Measurements from ENCODE around the gene NMNAT2.
"Not testable (repeated sequence)": the region's sequence is repeated elsewhere in the genome, so short reads cannot be mapped to it uniquely, and the experiment has no call there.

Gene NMNAT2

DNA sequence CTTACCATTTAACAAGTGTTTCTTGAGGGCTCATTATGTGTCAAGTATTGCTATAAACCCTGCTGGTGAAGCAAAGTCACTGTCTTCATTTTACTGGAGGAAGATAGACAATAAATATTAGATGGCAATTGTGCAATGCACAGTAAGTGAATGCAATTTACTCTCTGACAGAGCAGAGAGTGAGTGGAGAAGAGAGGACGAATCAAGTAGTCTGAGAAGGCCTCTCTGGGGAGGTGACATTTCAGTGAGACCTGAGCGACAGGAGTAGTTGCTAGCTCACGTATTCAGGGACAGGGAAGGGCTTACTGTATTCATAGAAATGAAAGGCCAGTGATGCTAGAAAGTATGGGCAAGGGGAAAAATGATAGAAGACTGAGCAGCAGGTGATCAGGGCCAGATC lies 1.2 kb upstream of the NMNAT2 start:
- Histone ChIP-seq H3K27me3 (ENCODE audit: control insufficient read depth, insufficient read depth, low read length) (peaks cover 32% of the 10 kb centered on the region), H3K9ac (ENCODE audit: low read depth, low read length) (no peak overlapping the region), H3K4me3 (ENCODE audit: low read depth, low read length) (no peak overlapping the region), H3K27ac (ENCODE audit: low read depth, low read length) (no peak overlapping the region), H3K36me3 (ENCODE audit: control insufficient read depth, insufficient read depth, low read length) (no peaks in the 10 kb centered on the region), H3K9me3 (ENCODE audit: control insufficient read depth, insufficient read depth, low read length) (no peaks in the 10 kb centered on the region), H3K4me1 (ENCODE audit: control insufficient read depth, insufficient read depth, low read length) (peaks cover 15% of the 10 kb centered on the region)

DNA sequence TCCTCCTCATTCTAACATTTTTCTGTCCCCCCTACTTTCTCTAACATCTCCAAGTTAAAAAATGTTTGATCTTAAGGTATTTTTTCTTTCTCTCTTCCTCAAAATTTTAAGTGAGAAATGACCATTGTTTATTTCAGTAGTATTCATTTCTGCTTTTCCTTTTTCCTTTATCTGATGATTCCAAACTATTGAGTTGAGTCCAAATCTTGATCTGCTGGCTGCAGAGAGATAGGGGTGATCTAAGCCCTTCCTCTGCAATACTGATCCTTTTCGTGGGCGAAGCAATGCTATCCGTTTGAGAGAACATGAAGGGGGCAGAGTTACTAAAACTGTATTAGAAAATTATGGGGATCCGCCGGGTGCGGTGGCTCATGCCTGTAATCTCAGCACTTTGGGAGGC lies 516 bp upstream of the NMNAT2 start:
- Histone ChIP-seq H3K36me3 (ENCODE audit: control insufficient read depth, insufficient read depth, low read length) (no peaks in the 10 kb centered on the region), H3K27me3 (ENCODE audit: control insufficient read depth, insufficient read depth, low read length) (peaks cover 32% of the 10 kb centered on the region), H3K4me3 (ENCODE audit: low read depth, low read length) (peak overlapping the region; percentile 75), H3K9me3 (ENCODE audit: control insufficient read depth, insufficient read depth, low read length) (no peaks in the 10 kb centered on the region), H3K4me1 (ENCODE audit: control insufficient read depth, insufficient read depth, low read length) (peaks cover 15% of the 10 kb centered on the region), H3K27ac (ENCODE audit: low read depth, low read length) (no peak overlapping the region), H3K9ac (ENCODE audit: low read depth, low read length) (no peak overlapping the region)

DNA sequence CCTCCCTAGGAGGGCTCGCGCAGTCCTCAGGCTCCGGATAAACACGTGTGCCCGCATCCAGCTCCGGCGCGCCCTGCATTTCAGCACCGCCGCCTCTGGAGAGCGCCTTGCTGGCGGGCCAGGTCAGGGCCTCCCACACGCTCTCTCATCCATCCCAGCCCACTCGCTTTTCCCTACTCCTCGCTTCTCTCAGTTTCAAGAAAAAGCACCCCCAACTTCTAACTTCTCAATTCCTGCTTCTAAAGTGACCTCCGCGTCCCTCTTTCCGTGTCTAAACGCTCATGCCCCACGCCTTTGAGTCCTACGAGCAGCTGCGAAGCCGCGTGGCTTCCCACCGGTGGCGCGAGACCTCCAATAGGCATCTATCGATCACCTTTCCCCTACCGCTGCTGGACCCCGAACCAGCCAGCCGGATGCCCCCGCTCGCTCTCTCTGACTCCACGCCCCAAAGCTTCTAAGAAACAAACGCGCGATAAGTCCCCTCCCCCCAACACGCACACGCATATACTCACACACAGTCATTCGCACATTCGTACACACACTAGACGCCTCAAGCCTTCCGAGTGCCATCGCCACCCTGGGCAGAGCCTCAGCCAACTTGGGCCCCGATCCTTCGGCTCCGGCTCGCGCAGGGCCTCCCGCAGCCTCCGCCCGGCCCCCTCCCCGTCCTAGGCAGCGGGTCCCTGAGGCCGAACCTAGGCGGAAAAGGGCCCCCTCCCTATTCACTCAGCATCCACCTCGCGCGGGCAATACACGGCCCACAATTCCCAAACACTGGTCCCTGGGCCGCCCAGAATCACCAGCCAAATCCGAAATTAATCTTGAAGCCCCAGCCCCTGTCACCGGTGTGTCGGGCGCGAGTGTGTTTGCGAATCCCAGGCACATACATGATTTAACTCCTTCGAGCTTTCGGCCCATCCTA lies 1.1 kb downstream of the NMNAT2 start:
- Histone ChIP-seq H3K36me3 (ENCODE audit: control insufficient read depth, insufficient read depth, low read length) (no peaks in the 10 kb centered on the region), H3K27me3 (ENCODE audit: control insufficient read depth, insufficient read depth, low read length) (peaks cover 32% of the 10 kb centered on the region), H3K9me3 (ENCODE audit: control insufficient read depth, insufficient read depth, low read length) (no peaks in the 10 kb centered on the region), H3K27ac (ENCODE audit: low read depth, low read length) (no peak overlapping the region), H3K9ac (ENCODE audit: low read depth, low read length) (no peak overlapping the region), H3K4me3 (ENCODE audit: low read depth, low read length) (peak overlapping the region; percentile 75), H3K4me1 (ENCODE audit: control insufficient read depth, insufficient read depth, low read length) (peaks cover 15% of the 10 kb centered on the region)

DNA sequence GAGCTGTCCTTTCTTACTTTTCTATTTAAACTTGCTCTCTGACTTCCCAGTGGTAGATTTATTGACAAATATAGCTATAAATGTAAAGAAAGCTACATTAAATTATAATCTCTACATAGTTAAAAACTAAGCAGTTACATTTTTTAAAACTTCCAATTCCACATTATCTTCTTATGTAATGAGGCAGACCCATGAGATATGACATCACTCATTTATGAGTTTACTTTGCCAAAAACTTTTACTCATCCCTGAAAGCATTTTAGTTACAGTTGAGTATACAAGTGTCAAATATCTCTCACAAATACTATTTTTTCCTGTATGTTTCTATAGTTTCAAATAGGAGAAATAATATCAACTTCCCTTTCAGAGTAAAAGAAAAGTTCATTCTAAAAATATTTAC lies 3.8 kb downstream of the NMNAT2 start:
- Histone ChIP-seq H3K4me1 (ENCODE audit: control insufficient read depth, insufficient read depth, low read length) (peaks cover 17% of the 10 kb centered on the region), H3K9ac (ENCODE audit: low read depth, low read length) (no peak overlapping the region), H3K9me3 (ENCODE audit: control insufficient read depth, insufficient read depth, low read length) (no peaks in the 10 kb centered on the region), H3K27ac (ENCODE audit: low read depth, low read length) (no peak overlapping the region), H3K27me3 (ENCODE audit: control insufficient read depth, insufficient read depth, low read length) (peaks cover 31% of the 10 kb centered on the region), H3K4me3 (ENCODE audit: low read depth, low read length) (no peak overlapping the region), H3K36me3 (ENCODE audit: control insufficient read depth, insufficient read depth, low read length) (no peaks in the 10 kb centered on the region)

DNA sequence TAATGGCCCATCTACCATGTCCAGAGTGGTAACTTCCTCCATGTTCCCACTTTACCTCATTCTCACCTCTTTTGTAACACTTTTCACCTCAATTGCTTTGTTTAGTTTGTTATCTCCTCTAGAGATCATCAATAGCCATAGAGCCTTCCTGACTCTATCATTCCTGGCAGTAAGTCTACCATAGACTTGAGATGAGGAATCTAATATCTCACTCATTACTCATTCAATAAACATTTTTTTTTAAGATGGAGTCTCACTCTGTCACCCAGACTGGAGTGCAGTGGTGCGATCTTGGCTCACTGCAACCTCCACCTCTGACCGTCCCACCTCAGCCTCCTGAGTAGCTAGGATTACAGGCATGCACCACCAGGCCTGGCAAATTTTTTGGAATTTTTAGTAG lies 7.1 kb downstream of the NMNAT2 start:
- Histone ChIP-seq H3K9me3 (ENCODE audit: control insufficient read depth, insufficient read depth, low read length) (no peaks in the 10 kb centered on the region), H3K4me1 (ENCODE audit: control insufficient read depth, insufficient read depth, low read length) (peaks cover 22% of the 10 kb centered on the region), H3K36me3 (ENCODE audit: control insufficient read depth, insufficient read depth, low read length) (no peaks in the 10 kb centered on the region), H3K9ac (ENCODE audit: low read depth, low read length) (no peak overlapping the region), H3K27me3 (ENCODE audit: control insufficient read depth, insufficient read depth, low read length) (peaks cover 4% of the 10 kb centered on the region), H3K4me3 (ENCODE audit: low read depth, low read length) (no peak overlapping the region), H3K27ac (ENCODE audit: low read depth, low read length) (no peak overlapping the region)

DNA sequence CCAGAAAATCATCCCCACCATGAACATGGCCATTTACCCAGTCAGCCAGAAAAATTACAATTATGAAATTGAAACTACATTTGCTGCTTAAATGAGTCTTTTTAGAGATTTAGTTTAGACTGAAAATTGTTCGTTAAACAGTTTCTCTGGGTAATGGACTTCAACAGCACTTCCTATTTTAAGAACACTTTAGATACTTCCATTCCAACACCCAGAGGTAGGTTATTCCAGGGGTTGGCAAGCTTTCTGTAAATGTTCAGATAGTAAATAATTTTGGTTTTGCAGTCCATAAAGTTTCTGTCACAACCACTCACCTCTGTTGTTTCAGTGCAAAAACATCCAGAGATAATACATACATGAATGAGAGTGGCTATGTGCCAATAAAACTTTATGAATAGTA lies 10.2 kb downstream of the NMNAT2 start:
- Histone ChIP-seq H3K9me3 (ENCODE audit: control insufficient read depth, insufficient read depth, low read length) (no peaks in the 10 kb centered on the region), H3K27me3 (ENCODE audit: control insufficient read depth, insufficient read depth, low read length) (no peaks in the 10 kb centered on the region), H3K4me1 (ENCODE audit: control insufficient read depth, insufficient read depth, low read length) (peaks cover 42% of the 10 kb centered on the region), H3K27ac (ENCODE audit: low read depth, low read length) (no peak overlapping the region), H3K9ac (ENCODE audit: low read depth, low read length) (no peak overlapping the region), H3K4me3 (ENCODE audit: low read depth, low read length) (no peak overlapping the region), H3K36me3 (ENCODE audit: control insufficient read depth, insufficient read depth, low read length) (no peaks in the 10 kb centered on the region)

DNA sequence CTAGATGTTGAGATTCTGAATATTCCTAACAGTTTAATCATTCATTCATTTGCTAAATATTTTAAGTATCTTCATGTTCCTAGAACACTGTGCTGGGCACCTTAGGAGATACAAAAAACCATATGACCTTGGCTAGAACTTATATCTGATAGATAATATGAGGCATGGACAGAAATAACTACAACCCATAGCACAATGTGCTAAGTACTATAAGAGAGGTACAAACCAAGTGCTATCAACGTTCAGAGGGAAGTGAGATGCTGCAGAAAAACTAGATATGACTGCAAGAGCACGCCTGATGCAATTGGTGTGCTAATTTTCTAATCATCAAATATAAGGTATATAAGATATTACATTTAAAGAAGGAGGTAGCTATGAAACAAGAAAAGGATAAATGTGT lies 10.7 kb downstream of the NMNAT2 start:
- Histone ChIP-seq H3K4me3 (ENCODE audit: low read depth, low read length) (no peak overlapping the region), H3K9ac (ENCODE audit: low read depth, low read length) (no peak overlapping the region), H3K4me1 (ENCODE audit: control insufficient read depth, insufficient read depth, low read length) (peaks cover 46% of the 10 kb centered on the region), H3K36me3 (ENCODE audit: control insufficient read depth, insufficient read depth, low read length) (no peaks in the 10 kb centered on the region), H3K27me3 (ENCODE audit: control insufficient read depth, insufficient read depth, low read length) (no peaks in the 10 kb centered on the region), H3K27ac (ENCODE audit: low read depth, low read length) (no peak overlapping the region), H3K9me3 (ENCODE audit: control insufficient read depth, insufficient read depth, low read length) (no peaks in the 10 kb centered on the region)

DNA sequence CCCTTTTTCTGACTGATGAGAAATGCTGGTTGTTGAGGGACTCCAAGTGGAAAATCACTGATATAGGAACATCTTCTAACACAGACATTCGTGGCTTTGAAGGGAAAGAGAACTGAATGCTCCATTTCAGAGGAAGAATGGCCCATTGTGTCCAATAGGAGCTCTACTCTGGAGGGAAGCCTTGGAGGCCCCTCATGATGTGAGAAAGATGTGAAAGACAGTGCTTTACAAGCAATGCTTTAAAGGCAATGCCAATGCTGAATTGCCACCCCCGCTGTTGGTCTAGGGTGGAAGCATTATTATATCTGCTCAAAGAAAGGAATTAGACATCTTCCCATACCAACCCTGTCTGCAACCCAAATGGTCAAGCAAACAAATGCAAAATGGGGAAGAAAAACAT lies 13.7 kb downstream of the NMNAT2 start:
- no peak overlapping the region for H3K4me3 ChIP-seq (ENCODE audit: low read depth, low read length)
- no peaks in the 10 kb centered on the region for H3K36me3 ChIP-seq (ENCODE audit: control insufficient read depth, insufficient read depth, low read length)
- H3K9me3 ChIP-seq (ENCODE audit: control insufficient read depth, insufficient read depth, low read length): no peaks in the 10 kb centered on the region
- H3K27ac ChIP-seq (ENCODE audit: low read depth, low read length): peak overlapping the region; percentile 89
- H3K9ac ChIP-seq (ENCODE audit: low read depth, low read length): no peak overlapping the region
- H3K27me3 ChIP-seq (ENCODE audit: control insufficient read depth, insufficient read depth, low read length): no peaks in the 10 kb centered on the region
- H3K4me1 ChIP-seq (ENCODE audit: control insufficient read depth, insufficient read depth, low read length): peaks cover 47% of the 10 kb centered on the region

DNA sequence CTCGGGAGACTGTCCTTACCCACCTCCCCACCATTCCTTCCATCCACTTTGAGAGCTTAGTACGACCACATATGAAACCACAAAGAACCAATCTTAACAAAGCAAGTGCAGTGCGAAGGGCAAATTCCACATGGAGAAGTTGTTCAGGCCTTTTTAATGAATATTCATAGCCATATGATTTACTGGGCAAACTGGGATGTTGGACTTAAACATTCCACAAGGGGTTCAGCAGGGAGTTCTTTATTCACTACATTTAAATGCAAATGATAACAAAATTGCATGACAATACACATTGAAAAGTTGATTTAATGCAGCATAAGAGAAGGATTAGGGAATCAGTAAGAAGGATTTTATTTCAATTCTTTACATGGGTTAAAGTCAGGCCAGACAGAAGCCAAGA lies 14.7 kb downstream of the NMNAT2 start:
- Histone ChIP-seq H3K9ac (ENCODE audit: low read depth, low read length) (peak overlapping the region; percentile 36; the same call in 1 of the 2 replicates), H3K27ac (ENCODE audit: low read depth, low read length) (peak overlapping the region; percentile 89), H3K36me3 (ENCODE audit: control insufficient read depth, insufficient read depth, low read length) (no peaks in the 10 kb centered on the region), H3K4me3 (ENCODE audit: low read depth, low read length) (peak overlapping the region; percentile 46), H3K27me3 (ENCODE audit: control insufficient read depth, insufficient read depth, low read length) (no peaks in the 10 kb centered on the region), H3K4me1 (ENCODE audit: control insufficient read depth, insufficient read depth, low read length) (peaks cover 47% of the 10 kb centered on the region), H3K9me3 (ENCODE audit: control insufficient read depth, insufficient read depth, low read length) (no peaks in the 10 kb centered on the region)

DNA sequence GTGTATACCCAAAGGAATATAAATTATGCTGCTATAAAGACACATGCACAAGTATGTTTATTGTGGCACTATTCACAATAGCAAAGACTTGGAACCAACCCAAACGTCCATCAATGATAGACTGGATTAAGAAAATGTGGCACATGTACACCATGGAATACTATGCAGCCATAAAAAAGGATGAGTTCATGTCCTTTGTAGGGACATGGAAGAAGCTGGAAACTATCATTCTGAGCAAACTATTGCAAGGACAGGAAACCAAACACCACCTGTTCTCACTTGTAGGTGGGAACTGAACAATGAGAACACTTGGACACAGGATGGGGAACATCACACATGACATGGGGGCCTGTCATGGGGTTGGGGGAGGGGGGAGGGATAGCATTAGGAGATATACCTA lies 16.6 kb downstream of the NMNAT2 start:
- H3K27ac ChIP-seq (ENCODE audit: low read depth, low read length); H3K36me3 ChIP-seq (ENCODE audit: control insufficient read depth, insufficient read depth, low read length); H3K9me3 ChIP-seq (ENCODE audit: control insufficient read depth, insufficient read depth, low read length); H3K27me3 ChIP-seq (ENCODE audit: control insufficient read depth, insufficient read depth, low read length); H3K4me3 ChIP-seq (ENCODE audit: low read depth, low read length); H3K9ac ChIP-seq (ENCODE audit: low read depth, low read length): not testable (repeated sequence)
- peaks cover 40% of the 10 kb centered on the region for H3K4me1 ChIP-seq (ENCODE audit: control insufficient read depth, insufficient read depth, low read length)

DNA sequence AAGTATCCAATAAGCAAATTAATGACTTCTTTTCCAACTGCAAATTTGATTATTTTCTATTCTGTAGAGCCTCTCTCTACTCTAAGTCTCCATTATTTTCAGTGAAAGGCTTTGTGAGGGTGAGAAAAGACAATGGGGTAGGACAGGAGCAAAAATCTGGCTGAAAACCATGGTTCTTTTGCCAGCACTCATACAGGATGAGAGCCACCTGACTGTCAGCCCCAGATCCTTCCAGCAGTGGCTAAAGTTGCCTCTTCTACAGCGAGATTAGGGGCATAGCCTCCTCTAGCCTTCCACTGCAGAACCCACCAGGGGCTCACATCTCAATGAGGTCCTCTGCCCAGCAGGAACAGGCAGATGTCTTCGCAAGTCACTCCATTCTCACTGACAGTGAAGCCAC lies 23.7 kb downstream of the NMNAT2 start:
- H3K27me3 ChIP-seq (ENCODE audit: control insufficient read depth, insufficient read depth, low read length): no peaks in the 10 kb centered on the region
- H3K4me1 ChIP-seq (ENCODE audit: control insufficient read depth, insufficient read depth, low read length): no peaks in the 10 kb centered on the region
- no peak overlapping the region for H3K9ac ChIP-seq (ENCODE audit: low read depth, low read length)
- no peaks in the 10 kb centered on the region for H3K9me3 ChIP-seq (ENCODE audit: control insufficient read depth, insufficient read depth, low read length)
- H3K27ac ChIP-seq (ENCODE audit: low read depth, low read length): no peak overlapping the region
- H3K4me3 ChIP-seq (ENCODE audit: low read depth, low read length): no peak overlapping the region
- H3K36me3 ChIP-seq (ENCODE audit: control insufficient read depth, insufficient read depth, low read length): no peaks in the 10 kb centered on the region
